Hematopoietic multipotent progenitor cell treated with erythropoietin and hydrocortisone succinate and interleukin-3 and kit ligand, for 4 days (in vitro differentiated cells): ENCODE measurements around the gene RRP1.
A peak's percentile ranks its signal among the peaks of the same experiment; 100 is the strongest.

Experiments
- DNase-seq: peaks from one replicate; pipeline ENCODE4 v3.0.0-alpha.2; 2015

RRP1 gene

GRCh38 chr21:43803558-43804300 is 14.4 kb downstream of the RRP1 start:
- DNase-seq, result no peak

- peak; percentile 85 for DNase-seq
These were observed 16.0 kb downstream of the RRP1 start for GRCh38 chr21:43805275-43805800.

- no peak for DNase-seq
These were observed 16.8 kb downstream of the RRP1 start for GRCh38 chr21:43806017-43806710.

- no peak for DNase-seq
These were observed 19.0 kb downstream of the RRP1 start for GRCh38 chr21:43808367-43808766.

GRCh38 chr21:43808832-43809251 is 19.5 kb downstream of the RRP1 start:
- DNase-seq, result no peak

GRCh38 chr21:43809346-43809799 is 20.0 kb downstream of the RRP1 start:
- no peak for DNase-seq

GRCh38 chr21:43809853-43810504 is 20.6 kb downstream of the RRP1 start:
- DNase-seq, result no peak

- DNase-seq, result peak; percentile 94
These were observed 21.3 kb downstream of the RRP1 start for GRCh38 chr21:43810505-43811261.

GRCh38 chr21:43811262-43812105 is 22.1 kb downstream of the RRP1 start:
- DNase-seq, result no peak

GRCh38 chr21:43812139-43812821 is 22.9 kb downstream of the RRP1 start:
- no peak for DNase-seq

GRCh38 chr21:43812957-43813655 is 23.7 kb downstream of the RRP1 start:
- DNase-seq, result no peak

- DNase-seq, result no peak
These were observed 24.2 kb downstream of the RRP1 start for GRCh38 chr21:43813656-43813980.

GRCh38 chr21:43814215-43815106 is 25.1 kb downstream of the RRP1 start:
- no peak for DNase-seq

GRCh38 chr21:43815107-43815613 is 25.8 kb downstream of the RRP1 start:
- DNase-seq, result peak; percentile 23

GRCh38 chr21:43815991-43816390 is 26.6 kb downstream of the RRP1 start:
- DNase-seq, result no peak

- DNase-seq, result no peak
These were observed 27.3 kb downstream of the RRP1 start for GRCh38 chr21:43816611-43817071.

- no peak for DNase-seq
These were observed 28.0 kb downstream of the RRP1 start for GRCh38 chr21:43817157-43818086.

GRCh38 chr21:43818685-43819084 is 29.3 kb downstream of the RRP1 start:
- no peak for DNase-seq
